GM12878 (cell line): ENCODE results near the gene PTPRN2. TPM values are rescaled to one million over a fixed set of nuclear protein-coding genes. Genes with fewer than 3 reads are reported as not detected.

Source experiments
- ATAC-seq: fragments of 200-7000 bp; cut with Tn5 transposase; 3 replicates; pipeline ENCODE4 v1.9.1; 2020; ENCODE audit warnings: mild to moderate bottlenecking, moderate library complexity
- BruUV-seq: library from RNA; stranded (reverse); fragments of 400-500 nt; replicated peaks from 2 replicates; lab custom pipeline; 2021; lab: Mats Ljungman, UMichigan
- CTCF ChIA-PET: fragments of 300-600 bp; sonication (Branson Sonifier 250); formaldehyde crosslinking; extraction: SDS; loops from one replicate; lab custom pipeline; 2021; ENCODE audit warnings: inconsistent platforms; lab: Yijun Ruan, JAX
- POLR2A ChIA-PET: fragments of 350-600 bp; formaldehyde crosslinking; extraction: SDS; loops from one replicate; lab custom pipeline; 2021; ENCODE audit warnings: inconsistent platforms; lab: Charles Lee
- RAD21 ChIA-PET: fragments of 300-600 bp; sonication (Branson Sonifier 250); formaldehyde crosslinking; loops from one replicate; lab custom pipeline; 2023; ENCODE audit warnings: antibody characterized with exemption; ENCODE audit not compliant: unreplicated experiment; lab: Charles Lee
- SMC1A ChIA-PET: fragments of 300-600 bp; sonication (Branson Sonifier 250); formaldehyde crosslinking; loops from one replicate; lab custom pipeline; 2023; ENCODE audit not compliant: unreplicated experiment, uncharacterized antibody; lab: Charles Lee
- DNase-seq: peaks from one replicate; pipeline ENCODE4 v3.0.0-alpha.2; 2011; ENCODE audit warnings: low read depth, low spot score
- FAIRE-seq: peaks from 3 replicates; lab custom pipeline; 2011; peaks lifted over from hg19 to GRCh38; lab: Jason Lieb, UNC
- H2AFZ ChIP-seq: 2 replicates; pipeline ENCODE4 v1.6.0; 2011; ENCODE audit warnings: low read depth, low read length, control low read depth; ENCODE audit not compliant: control insufficient read depth
- H3K27ac ChIP-seq: 2 replicates; pipeline ENCODE4 v1.5.1; 2011; ENCODE audit warnings: control low read depth; ENCODE audit not compliant: control insufficient read depth, insufficient read depth
- H3K27me3 ChIP-seq, 2 experiments: replicated peaks in 1 of 2; 2 replicates each; pipeline versions ENCODE4 v1.6.0 to v1.6.1; 2011; ENCODE audit warnings: low read length in 1 of 2; ENCODE audit not compliant: control insufficient read depth in 2 of 2, insufficient read depth in 2 of 2
- H3K36me3 ChIP-seq, 2 experiments: 2 replicates each; pipeline ENCODE4 v1.5.1; 2011; ENCODE audit warnings: low read length in 1 of 2; ENCODE audit not compliant: control insufficient read depth in 2 of 2, insufficient read depth in 2 of 2
- H3K4me1 ChIP-seq: 2 replicates; pipeline ENCODE4 v1.6.1; 2011; ENCODE audit warnings: mild to moderate bottlenecking, low read length, moderate library complexity, mixed read lengths; ENCODE audit not compliant: control insufficient read depth, insufficient read depth
- H3K4me2 ChIP-seq: 2 replicates; pipeline ENCODE4 v1.6.0; 2011; ENCODE audit warnings: control low read depth; ENCODE audit not compliant: control insufficient read depth, insufficient read depth
- H3K4me3 ChIP-seq: fragments of 200-600 bp; sonication (generic); 2 replicates; pipeline ENCODE4 v1.5.1; 2016
- H3K79me2 ChIP-seq: 2 replicates; pipeline ENCODE4 v1.6.0; 2011; ENCODE audit warnings: low read length; ENCODE audit not compliant: control insufficient read depth, insufficient read depth
- H3K9ac ChIP-seq: 2 replicates; pipeline ENCODE4 v1.8.0; 2011; ENCODE audit warnings: low read length, control low read depth, mixed read lengths; ENCODE audit not compliant: control insufficient read depth, insufficient read depth
- H3K9me3 ChIP-seq: replicated peaks from 3 replicates; pipeline ENCODE4 v1.5.1; 2011; ENCODE audit warnings: mild to moderate bottlenecking, low read length; ENCODE audit not compliant: control insufficient read depth, insufficient read depth
- H4K20me1 ChIP-seq: 2 replicates; pipeline ENCODE4 v1.6.0; 2011; ENCODE audit not compliant: control insufficient read depth, insufficient read depth
- ASH2L ChIP-seq: fragments of 300-600, 200-600 bp; sonication (generic); IDR thresholded peaks from 2 replicates; pipeline ENCODE4 v1.6.1; 2017; ENCODE audit warnings: low read depth, mild to moderate bottlenecking, borderline replicate concordance
- CEBPB ChIP-seq, 2 experiments: fragments of 150-350 bp in 1 of 2; IDR thresholded peaks; 2 replicates each; pipeline ENCODE4 v1.6.1; 2012 to 2014; ENCODE audit warnings: low read depth in 2 of 2, low read length in 2 of 2, borderline replicate concordance in 1 of 2, inconsistent platforms in 1 of 2
- EP300 ChIP-seq, 2 experiments: fragments of 150-350 bp in 1 of 2; IDR thresholded peaks; 2 replicates each; pipeline ENCODE4 v1.6.1; 2011 to 2012; ENCODE audit warnings: low read depth in 2 of 2, low read length in 2 of 2, borderline replicate concordance in 1 of 2, improper control_type of control experiment in 1 of 2, inconsistent platforms in 1 of 2; ENCODE audit not compliant: control insufficient read depth in 1 of 2
- FOXK2 ChIP-seq: fragments of 450-650 bp; IDR thresholded peaks from 2 replicates; pipeline ENCODE4 v1.6.1; 2017; ENCODE audit warnings: mild to moderate bottlenecking, moderate library complexity
- HSF1 ChIP-seq: fragments of 150-350 bp; IDR thresholded peaks from 2 replicates; pipeline ENCODE4 v1.6.1; 2014; ENCODE audit warnings: mild to moderate bottlenecking, low read depth, low read length
- JUNB ChIP-seq: IDR thresholded peaks from 2 replicates; pipeline ENCODE4 v1.6.1; 2016; ENCODE audit warnings: antibody characterized with exemption, mild to moderate bottlenecking
- MLLT1 ChIP-seq: fragments of 450-650 bp; IDR thresholded peaks from 2 replicates; pipeline ENCODE4 v1.6.1; 2016; ENCODE audit warnings: mild to moderate bottlenecking
- MXI1 ChIP-seq: fragments of 150-350 bp; IDR thresholded peaks from 2 replicates; pipeline ENCODE4 v1.6.1; 2011; ENCODE audit warnings: low read depth, mild to moderate bottlenecking, inconsistent platforms, low read length, improper control_type of control experiment
- NFYA ChIP-seq: IDR thresholded peaks from 2 replicates; pipeline ENCODE4 v1.6.1; 2011; ENCODE audit warnings: low read depth, mild to moderate bottlenecking, low read length, improper control_type of control experiment, borderline replicate concordance
- NR2C1 ChIP-seq: fragments of 450-650 bp; IDR thresholded peaks from 2 replicates; pipeline ENCODE4 v1.6.1; 2017; ENCODE audit warnings: antibody characterized with exemption, mild to moderate bottlenecking, moderate library complexity
- POU2F2 ChIP-seq: IDR thresholded peaks from 3 replicates; pipeline ENCODE4 v1.6.1; 2011; ENCODE audit warnings: low read depth, mild to moderate bottlenecking, low read length, borderline replicate concordance
- SMAD1 ChIP-seq: fragments of 450-650 bp; IDR thresholded peaks from 2 replicates; pipeline ENCODE4 v1.6.1; 2018; ENCODE audit warnings: mild to moderate bottlenecking, low read depth; ENCODE audit not compliant: partially characterized antibody
- SREBF1 ChIP-seq: IDR thresholded peaks from 2 replicates; pipeline ENCODE4 v1.6.1; 2012; ENCODE audit warnings: mild to moderate bottlenecking, low read length
- ZBTB11 ChIP-seq: fragments of 450-650 bp; formaldehyde crosslinking; IDR thresholded peaks from 2 replicates; pipeline ENCODE4 v1.5.0; 2022; ENCODE audit warnings: mild to moderate bottlenecking, missing genetic modification characterization
- ZBTB33 ChIP-seq: fragments of 450-650 bp; IDR thresholded peaks from 2 replicates; pipeline ENCODE4 v1.6.1; 2017; ENCODE audit warnings: mild to moderate bottlenecking
- ZNF274 ChIP-seq: IDR thresholded peaks from one replicate; pipeline ENCODE4 v1.8.0; 2011; ENCODE audit not compliant: insufficient read length, insufficient read depth
- WGBS: methylation state at CpG from one replicate; pipeline ENCODE4 v1.1.6; 2016; ENCODE audit warnings: low lambda C conversion rate; ENCODE audit not compliant: insufficient replicate concordance, insufficient coverage; ENCODE audit errors: missing lambda C conversion rate; 5-methylcytosine and 5-hydroxymethylcytosine counted together
- in situ Hi-C: fragments of 300-500 bp; cut with MboI; formaldehyde crosslinking; loops from 9 replicates; pipeline ENCODE4 v1.14.3; 2018; ENCODE audit warnings: mixed read lengths
- intact Hi-C: fragments of 100-400 bp; cut with micrococcal nuclease; formaldehyde crosslinking; loops from one replicate; pipeline ENCODE4 v1.14.2; 2022; ENCODE audit not compliant: unreplicated experiment
- polyA plus RNA-seq, 11 experiments: library from polyadenylated mRNA; depleted of rRNA in 4 of 11; unstranded in 6 of 11; stranded (reverse) in 5 of 11; fragments of >200 nt; fragmentation: Nextera tagmentation in 4 of 11; fragmentation: Illumina TruSeq in 1 of 11; extraction: Ambion mirVana in 4 of 11; extraction: Trizol in 1 of 11; gene quantifications; 1 replicate in 1 of 11; 2 replicates in 10 of 11; pipeline versions ENCODE4 v1.2.1 to v1.2.3, GENCODE V29; 2011 to 2016; ENCODE audit warnings: inconsistent platforms in 2 of 11, missing spikeins in 2 of 11, low read depth in 1 of 11
- total RNA-seq, 4 experiments: library from RNA; depleted of rRNA in 3 of 4; stranded (reverse); fragments of >200 nt in 3 of 4; fragmentation: Illumina TruSeq in 1 of 4; extraction: Trizol in 1 of 4; gene quantifications; 2 replicates each; pipeline versions ENCODE4 v1.2.1 to v1.2.3, GENCODE V29; 2013 to 2021

The PTPRN2 gene
- total and polyA plus RNA-seq, 10 of the 15 experiments (the other 5 are each of a cell fraction or from before 2014, with no cell fraction given): 5.4 TPM; not detected in 9

GRCh38 chr7:158408318-158408920 lies 179.2 kb downstream of the PTPRN2 start:
- Histone ChIP-seq H3K27me3 (no peaks in the 10 kb centered on the region), H2AFZ (no peak overlapping the region), H3K4me1 (no peaks in the 10 kb centered on the region), H4K20me1 (no peaks in the 10 kb centered on the region), H3K4me2 (no peak overlapping the region), H3K9me3 (no peaks in the 10 kb centered on the region; the same call in 2 of the 3 replicates), H3K4me3 (no peak overlapping the region), H3K9ac (no peak overlapping the region), H3K36me3 (no peaks in the 10 kb centered on the region), H3K79me2 (no peaks in the 10 kb centered on the region), H3K27ac (no peak overlapping the region)
- in situ Hi-C loops: no loop called here
- intact Hi-C loops: no loop called here
- ATAC-seq: no peak
- RAD21 ChIA-PET: no interaction called here
- no peak for DNase-seq
- CTCF ChIA-PET: interaction anchor here (0.6 kb wide), 1 partner anchor 401 kb away, joined by 3 read pairs; no protein-coding TSS in a partner anchor
- WGBS: 8% methylated on average over 12 of the region's 12 CpGs
- BruUV-seq: no TSS peak
- SMC1A ChIA-PET: no interaction called here
- FAIRE-seq: no peak
- POLR2A ChIA-PET: no interaction called here
- no peak for TF ChIP-seq EP300 (IDR thresholded peaks at IDR 0.05; ENCODE audit: borderline replicate concordance in 1 of 2, control insufficient read depth in 1 of 2, low read depth in 2 of 2, low read length in 2 of 2)
- TF ChIP-seq MXI1: no peak
- TF ChIP-seq MLLT1: no peak
- TF ChIP-seq CEBPB (IDR thresholded peaks at IDR 0.05; ENCODE audit: borderline replicate concordance in 1 of 2, low read depth in 2 of 2, low read length in 2 of 2): no peak
- TF ChIP-seq ZBTB11 (CRISPR knock-in tag): no peak
- no peak for TF ChIP-seq JUNB
- no peak for TF ChIP-seq HSF1
- TF ChIP-seq SMAD1: no peak
- TF ChIP-seq ZNF274: no peak
- TF ChIP-seq NFYA: no peak
- TF ChIP-seq FOXK2: no peak
- TF ChIP-seq NR2C1: no peak
- no peak for TF ChIP-seq POU2F2
- no peak for TF ChIP-seq SREBF1
- TF ChIP-seq ZBTB33: no peak
- no peak for TF ChIP-seq ASH2L
